ENCODE results near the gene RAPGEF1.

Gene RAPGEF1

DNA sequence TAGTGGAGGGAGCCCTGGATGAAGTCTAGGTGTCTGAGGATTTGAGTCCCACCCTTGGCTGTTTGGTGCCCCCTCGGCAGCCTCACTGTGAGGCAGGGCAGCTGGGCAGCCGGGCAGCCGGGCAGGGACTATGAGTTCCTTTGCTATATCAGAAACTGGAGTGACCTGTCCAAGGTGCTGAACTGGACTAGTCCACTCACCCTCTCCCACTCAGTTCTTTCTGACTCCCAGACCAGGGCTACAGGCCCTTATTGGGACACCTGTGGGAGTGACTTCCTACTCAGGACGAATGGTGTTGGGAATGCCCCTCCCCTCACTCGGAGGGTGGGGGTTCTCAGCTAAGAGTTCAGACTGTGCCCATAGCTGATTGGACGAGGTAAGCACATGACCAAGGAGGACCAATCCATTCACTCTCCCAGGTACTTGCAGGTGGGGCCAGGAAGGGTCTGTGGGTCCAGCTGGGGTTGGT, 34.1 kb upstream of the RAPGEF1 start:
- CTCF ChIA-PET: interaction anchor here (0.7 kb wide), 1 partner anchor 180 kb away, joined by 5 read pairs; no protein-coding TSS in a partner anchor
- no peaks in the 10 kb centered on the region for H3K36me3 ChIP-seq (ENCODE audit: control insufficient read depth in 2 of 2, insufficient read depth in 1 of 2, low read length in 2 of 2)
- H3K27ac ChIP-seq (ENCODE audit: extremely low read depth, low read depth, low read length): no peak overlapping the region
- H3K9me3 ChIP-seq (ENCODE audit: control insufficient read depth, insufficient read depth, low read depth, low read length): no peaks in the 10 kb centered on the region
- TF ChIP-seq, protein P1, sequence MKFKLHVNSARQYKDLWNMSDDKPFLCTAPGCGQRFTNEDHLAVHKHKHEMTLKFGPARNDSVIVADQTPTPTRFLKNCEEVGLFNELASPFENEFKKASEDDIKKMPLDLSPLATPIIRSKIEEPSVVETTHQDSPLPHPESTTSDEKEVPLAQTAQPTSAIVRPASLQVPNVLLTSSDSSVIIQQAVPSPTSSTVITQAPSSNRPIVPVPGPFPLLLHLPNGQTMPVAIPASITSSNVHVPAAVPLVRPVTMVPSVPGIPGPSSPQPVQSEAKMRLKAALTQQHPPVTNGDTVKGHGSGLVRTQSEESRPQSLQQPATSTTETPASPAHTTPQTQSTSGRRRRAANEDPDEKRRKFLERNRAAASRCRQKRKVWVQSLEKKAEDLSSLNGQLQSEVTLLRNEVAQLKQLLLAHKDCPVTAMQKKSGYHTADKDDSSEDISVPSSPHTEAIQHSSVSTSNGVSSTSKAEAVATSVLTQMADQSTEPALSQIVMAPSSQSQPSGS (tag by site-specific recombination; IDR thresholded peaks at IDR 0.05; ENCODE audit: low read depth): no peak
- TF ChIP-seq, protein P2, sequence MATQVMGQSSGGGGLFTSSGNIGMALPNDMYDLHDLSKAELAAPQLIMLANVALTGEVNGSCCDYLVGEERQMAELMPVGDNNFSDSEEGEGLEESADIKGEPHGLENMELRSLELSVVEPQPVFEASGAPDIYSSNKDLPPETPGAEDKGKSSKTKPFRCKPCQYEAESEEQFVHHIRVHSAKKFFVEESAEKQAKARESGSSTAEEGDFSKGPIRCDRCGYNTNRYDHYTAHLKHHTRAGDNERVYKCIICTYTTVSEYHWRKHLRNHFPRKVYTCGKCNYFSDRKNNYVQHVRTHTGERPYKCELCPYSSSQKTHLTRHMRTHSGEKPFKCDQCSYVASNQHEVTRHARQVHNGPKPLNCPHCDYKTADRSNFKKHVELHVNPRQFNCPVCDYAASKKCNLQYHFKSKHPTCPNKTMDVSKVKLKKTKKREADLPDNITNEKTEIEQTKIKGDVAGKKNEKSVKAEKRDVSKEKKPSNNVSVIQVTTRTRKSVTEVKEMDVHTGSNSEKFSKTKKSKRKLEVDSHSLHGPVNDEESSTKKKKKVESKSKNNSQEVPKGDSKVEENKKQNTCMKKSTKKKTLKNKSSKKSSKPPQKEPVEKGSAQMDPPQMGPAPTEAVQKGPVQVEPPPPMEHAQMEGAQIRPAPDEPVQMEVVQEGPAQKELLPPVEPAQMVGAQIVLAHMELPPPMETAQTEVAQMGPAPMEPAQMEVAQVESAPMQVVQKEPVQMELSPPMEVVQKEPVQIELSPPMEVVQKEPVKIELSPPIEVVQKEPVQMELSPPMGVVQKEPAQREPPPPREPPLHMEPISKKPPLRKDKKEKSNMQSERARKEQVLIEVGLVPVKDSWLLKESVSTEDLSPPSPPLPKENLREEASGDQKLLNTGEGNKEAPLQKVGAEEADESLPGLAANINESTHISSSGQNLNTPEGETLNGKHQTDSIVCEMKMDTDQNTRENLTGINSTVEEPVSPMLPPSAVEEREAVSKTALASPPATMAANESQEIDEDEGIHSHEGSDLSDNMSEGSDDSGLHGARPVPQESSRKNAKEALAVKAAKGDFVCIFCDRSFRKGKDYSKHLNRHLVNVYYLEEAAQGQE (tag by site-specific recombination; IDR thresholded peaks at IDR 0.05): peak; percentile 96
- TF ChIP-seq ZFP37 (tag by site-specific recombination; IDR thresholded peaks at IDR 0.05) (no peak), SCRT1 (tag by site-specific recombination; IDR thresholded peaks at IDR 0.05; ENCODE audit: borderline replicate concordance) (peak; percentile 52; the same call in 1 of the 2 replicates)
- TF ChIP-seq, protein P3, sequence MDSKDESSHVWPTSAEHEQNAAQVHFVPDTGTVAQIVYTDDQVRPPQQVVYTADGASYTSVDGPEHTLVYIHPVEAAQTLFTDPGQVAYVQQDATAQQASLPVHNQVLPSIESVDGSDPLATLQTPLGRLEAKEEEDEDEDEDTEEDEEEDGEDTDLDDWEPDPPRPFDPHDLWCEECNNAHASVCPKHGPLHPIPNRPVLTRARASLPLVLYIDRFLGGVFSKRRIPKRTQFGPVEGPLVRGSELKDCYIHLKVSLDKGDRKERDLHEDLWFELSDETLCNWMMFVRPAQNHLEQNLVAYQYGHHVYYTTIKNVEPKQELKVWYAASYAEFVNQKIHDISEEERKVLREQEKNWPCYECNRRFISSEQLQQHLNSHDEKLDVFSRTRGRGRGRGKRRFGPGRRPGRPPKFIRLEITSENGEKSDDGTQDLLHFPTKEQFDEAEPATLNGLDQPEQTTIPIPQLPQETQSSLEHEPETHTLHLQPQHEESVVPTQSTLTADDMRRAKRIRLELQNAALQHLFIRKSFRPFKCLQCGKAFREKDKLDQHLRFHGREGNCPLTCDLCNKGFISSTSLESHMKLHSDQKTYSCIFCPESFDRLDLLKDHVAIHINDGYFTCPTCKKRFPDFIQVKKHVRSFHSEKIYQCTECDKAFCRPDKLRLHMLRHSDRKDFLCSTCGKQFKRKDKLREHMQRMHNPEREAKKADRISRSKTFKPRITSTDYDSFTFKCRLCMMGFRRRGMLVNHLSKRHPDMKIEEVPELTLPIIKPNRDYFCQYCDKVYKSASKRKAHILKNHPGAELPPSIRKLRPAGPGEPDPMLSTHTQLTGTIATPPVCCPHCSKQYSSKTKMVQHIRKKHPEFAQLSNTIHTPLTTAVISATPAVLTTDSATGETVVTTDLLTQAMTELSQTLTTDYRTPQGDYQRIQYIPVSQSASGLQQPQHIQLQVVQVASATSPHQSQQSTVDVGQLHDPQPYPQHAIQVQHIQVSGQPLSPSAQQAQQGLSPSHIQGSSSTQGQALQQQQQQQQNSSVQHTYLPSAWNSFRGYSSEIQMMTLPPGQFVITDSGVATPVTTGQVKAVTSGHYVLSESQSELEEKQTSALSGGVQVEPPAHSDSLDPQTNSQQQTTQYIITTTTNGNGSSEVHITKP (tag by site-specific recombination; IDR thresholded peaks at IDR 0.05): 0 out of 2 replicates have a peak, but pooled peaks have one; percentile 52
- TF ChIP-seq, protein P4, sequence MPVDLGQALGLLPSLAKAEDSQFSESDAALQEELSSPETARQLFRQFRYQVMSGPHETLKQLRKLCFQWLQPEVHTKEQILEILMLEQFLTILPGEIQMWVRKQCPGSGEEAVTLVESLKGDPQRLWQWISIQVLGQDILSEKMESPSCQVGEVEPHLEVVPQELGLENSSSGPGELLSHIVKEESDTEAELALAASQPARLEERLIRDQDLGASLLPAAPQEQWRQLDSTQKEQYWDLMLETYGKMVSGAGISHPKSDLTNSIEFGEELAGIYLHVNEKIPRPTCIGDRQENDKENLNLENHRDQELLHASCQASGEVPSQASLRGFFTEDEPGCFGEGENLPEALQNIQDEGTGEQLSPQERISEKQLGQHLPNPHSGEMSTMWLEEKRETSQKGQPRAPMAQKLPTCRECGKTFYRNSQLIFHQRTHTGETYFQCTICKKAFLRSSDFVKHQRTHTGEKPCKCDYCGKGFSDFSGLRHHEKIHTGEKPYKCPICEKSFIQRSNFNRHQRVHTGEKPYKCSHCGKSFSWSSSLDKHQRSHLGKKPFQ (tag by site-specific recombination; IDR thresholded peaks at IDR 0.05): no peak
- POLR2A ChIA-PET: no interaction called here
- H3K4me1 ChIP-seq (ENCODE audit: control insufficient read depth, insufficient read depth, low read length): no peaks in the 10 kb centered on the region
- no peak overlapping the region for H3K4me3 ChIP-seq (ENCODE audit: low read depth, low read length)

DNA sequence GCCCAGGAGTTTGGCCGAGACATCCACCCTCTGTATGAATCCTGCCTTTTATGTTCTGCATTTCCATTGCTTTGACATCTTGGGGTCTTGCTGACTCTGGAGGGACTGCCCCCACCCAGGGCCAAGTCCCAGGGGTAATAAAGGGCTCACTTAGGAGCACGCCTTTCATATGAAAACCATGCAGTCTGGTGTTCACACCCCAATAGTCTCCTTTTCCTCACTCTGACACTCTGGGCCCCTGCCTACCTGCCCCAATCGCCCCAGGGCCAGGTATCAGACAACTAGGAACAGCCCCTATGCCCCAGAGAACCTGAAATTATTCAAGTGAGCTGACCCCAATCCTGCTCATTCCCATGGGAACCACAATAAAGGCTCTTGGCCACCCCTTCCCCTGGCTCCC, 33.1 kb upstream of the RAPGEF1 start:
- CTCF ChIA-PET: no interaction called here
- Histone ChIP-seq H3K36me3 (ENCODE audit: control insufficient read depth in 2 of 2, insufficient read depth in 1 of 2, low read length in 2 of 2) (no peaks in the 10 kb centered on the region), H3K4me1 (ENCODE audit: control insufficient read depth, insufficient read depth, low read length) (no peaks in the 10 kb centered on the region), H3K27ac (ENCODE audit: extremely low read depth, low read depth, low read length) (no peak overlapping the region), H3K4me3 (ENCODE audit: low read depth, low read length) (no peak overlapping the region), H3K9me3 (ENCODE audit: control insufficient read depth, insufficient read depth, low read depth, low read length) (no peaks in the 10 kb centered on the region)
- POLR2A ChIA-PET: no interaction called here
- TF ChIP-seq ZNF416 (tag by site-specific recombination; IDR thresholded peaks at IDR 0.05) (no peak), MYNN (tag by site-specific recombination; IDR thresholded peaks at IDR 0.05; ENCODE audit: borderline replicate concordance) (no peak), ZNF132 (tag by site-specific recombination; IDR thresholded peaks at IDR 0.05; ENCODE audit: borderline replicate concordance) (no peak), ZNF670 (tag by site-specific recombination; IDR thresholded peaks at IDR 0.05; ENCODE audit: low read depth) (no peak), SCRT1 (tag by site-specific recombination; IDR thresholded peaks at IDR 0.05; ENCODE audit: borderline replicate concordance) (no peak), ZFP69B (tag by site-specific recombination; IDR thresholded peaks at IDR 0.05) (no peak), ZNF473 (tag by site-specific recombination; IDR thresholded peaks at IDR 0.05) (no peak), MZF1 (tag by site-specific recombination; IDR thresholded peaks at IDR 0.05; ENCODE audit: borderline replicate concordance) (no peak), ZNF114 (tag by site-specific recombination; IDR thresholded peaks at IDR 0.05) (no peak), PRDM1 (tag by site-specific recombination; IDR thresholded peaks at IDR 0.05) (no peak), ZNF48 (tag by site-specific recombination; IDR thresholded peaks at IDR 0.05) (no peak)
- TF ChIP-seq, protein P5, sequence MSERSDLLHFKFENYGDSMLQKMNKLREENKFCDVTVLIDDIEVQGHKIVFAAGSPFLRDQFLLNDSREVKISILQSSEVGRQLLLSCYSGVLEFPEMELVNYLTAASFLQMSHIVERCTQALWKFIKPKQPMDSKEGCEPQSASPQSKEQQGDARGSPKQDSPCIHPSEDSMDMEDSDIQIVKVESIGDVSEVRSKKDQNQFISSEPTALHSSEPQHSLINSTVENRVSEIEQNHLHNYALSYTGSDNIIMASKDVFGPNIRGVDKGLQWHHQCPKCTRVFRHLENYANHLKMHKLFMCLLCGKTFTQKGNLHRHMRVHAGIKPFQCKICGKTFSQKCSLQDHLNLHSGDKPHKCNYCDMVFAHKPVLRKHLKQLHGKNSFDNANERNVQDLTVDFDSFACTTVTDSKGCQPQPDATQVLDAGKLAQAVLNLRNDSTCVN (tag by site-specific recombination; optimal IDR thresholded peaks at IDR 0.05): no peak
- TF ChIP-seq, protein P6, sequence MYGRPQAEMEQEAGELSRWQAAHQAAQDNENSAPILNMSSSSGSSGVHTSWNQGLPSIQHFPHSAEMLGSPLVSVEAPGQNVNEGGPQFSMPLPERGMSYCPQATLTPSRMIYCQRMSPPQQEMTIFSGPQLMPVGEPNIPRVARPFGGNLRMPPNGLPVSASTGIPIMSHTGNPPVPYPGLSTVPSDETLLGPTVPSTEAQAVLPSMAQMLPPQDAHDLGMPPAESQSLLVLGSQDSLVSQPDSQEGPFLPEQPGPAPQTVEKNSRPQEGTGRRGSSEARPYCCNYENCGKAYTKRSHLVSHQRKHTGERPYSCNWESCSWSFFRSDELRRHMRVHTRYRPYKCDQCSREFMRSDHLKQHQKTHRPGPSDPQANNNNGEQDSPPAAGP (tag by site-specific recombination; IDR thresholded peaks at IDR 0.05): no peak
- TF ChIP-seq, protein P7, sequence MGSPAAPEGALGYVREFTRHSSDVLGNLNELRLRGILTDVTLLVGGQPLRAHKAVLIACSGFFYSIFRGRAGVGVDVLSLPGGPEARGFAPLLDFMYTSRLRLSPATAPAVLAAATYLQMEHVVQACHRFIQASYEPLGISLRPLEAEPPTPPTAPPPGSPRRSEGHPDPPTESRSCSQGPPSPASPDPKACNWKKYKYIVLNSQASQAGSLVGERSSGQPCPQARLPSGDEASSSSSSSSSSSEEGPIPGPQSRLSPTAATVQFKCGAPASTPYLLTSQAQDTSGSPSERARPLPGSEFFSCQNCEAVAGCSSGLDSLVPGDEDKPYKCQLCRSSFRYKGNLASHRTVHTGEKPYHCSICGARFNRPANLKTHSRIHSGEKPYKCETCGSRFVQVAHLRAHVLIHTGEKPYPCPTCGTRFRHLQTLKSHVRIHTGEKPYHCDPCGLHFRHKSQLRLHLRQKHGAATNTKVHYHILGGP (tag by site-specific recombination; IDR thresholded peaks at IDR 0.05): no peak
